ENCODE data around the gene CTXN1.
A peak's percentile ranks its signal among the peaks of the same experiment; 100 is the strongest.

Gene CTXN1

GRCh38 chr19:7910321-7911161 lies 15.4 kb downstream of the CTXN1 start:
- Mint-ChIP-seq H3K4me3 (no peak overlapping the region), H3K4me1 (ENCODE audit: low read depth) (peaks cover 32% of the 10 kb centered on the region), H3K27ac (no peak overlapping the region), H3K36me3 (ENCODE audit: low read depth) (peaks cover 89% of the 10 kb centered on the region), H3K27me3 (peaks cover 26% of the 10 kb centered on the region), H3K9me3 (no peaks in the 10 kb centered on the region)
- intact Hi-C loops (cut with micrococcal nuclease), result no loop called here

GRCh38 chr19:7909471-7910067 lies 16.4 kb downstream of the CTXN1 start:
- no peaks in the 10 kb centered on the region for H3K9me3 Mint-ChIP-seq
- H3K4me1 Mint-ChIP-seq (ENCODE audit: low read depth), result peaks cover 36% of the 10 kb centered on the region
- no peak overlapping the region for H3K4me3 Mint-ChIP-seq
- H3K36me3 Mint-ChIP-seq (ENCODE audit: low read depth), result peaks cover 99% of the 10 kb centered on the region
- H3K27ac Mint-ChIP-seq, result no peak overlapping the region
- intact Hi-C loops (cut with micrococcal nuclease), result no loop called here
- H3K27me3 Mint-ChIP-seq, result peaks cover 17% of the 10 kb centered on the region

DNA sequence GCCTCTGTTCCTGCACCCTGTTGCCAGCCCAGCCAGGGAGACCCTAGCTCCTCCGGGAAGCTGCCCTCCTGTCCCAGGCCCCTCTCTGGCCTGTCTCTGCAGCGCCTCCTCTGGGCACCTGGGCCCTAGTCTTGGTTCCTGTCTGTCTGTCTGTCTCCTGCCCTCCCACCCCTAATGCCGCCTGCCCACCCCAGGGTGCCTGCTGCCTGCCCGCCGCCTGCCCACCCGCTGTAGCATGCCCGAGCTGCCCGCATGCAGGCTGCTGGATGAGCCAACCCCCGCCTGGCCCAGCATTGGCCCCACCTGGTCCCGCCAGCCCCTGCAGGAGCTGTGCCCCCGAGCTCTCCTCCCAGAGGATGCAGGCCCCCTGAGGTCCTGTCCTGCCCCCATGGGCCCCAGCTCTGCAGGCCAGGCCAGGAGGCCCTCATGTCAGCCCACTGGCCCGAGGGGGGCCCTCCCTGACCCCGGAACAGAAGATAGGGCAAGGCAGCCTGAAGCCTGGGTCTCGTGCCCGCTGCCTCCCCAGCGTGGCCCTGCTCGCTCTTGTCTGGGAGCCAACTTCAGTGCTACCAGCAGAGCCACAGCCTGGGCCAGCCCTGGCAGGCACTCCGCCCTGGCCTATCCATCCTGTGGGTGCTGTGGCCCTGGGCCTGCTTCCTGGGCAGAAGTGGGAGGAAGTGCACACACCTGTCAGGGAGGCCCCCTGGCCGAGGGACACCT lies 17.0 kb downstream of the CTXN1 start:
- Mint-ChIP-seq H3K4me3 (no peak overlapping the region), H3K9me3 (no peaks in the 10 kb centered on the region), H3K4me1 (ENCODE audit: low read depth) (peaks cover 39% of the 10 kb centered on the region), H3K27ac (no peak overlapping the region), H3K36me3 (ENCODE audit: low read depth) (peaks cover 97% of the 10 kb centered on the region), H3K27me3 (peaks cover 11% of the 10 kb centered on the region)
- intact Hi-C loops (cut with micrococcal nuclease), result no loop called here

GRCh38 chr19:7908078-7908699 lies 17.7 kb downstream of the CTXN1 start:
- H3K27me3 Mint-ChIP-seq, result peaks cover 5% of the 10 kb centered on the region
- no peak overlapping the region for H3K27ac Mint-ChIP-seq
- intact Hi-C loops (cut with micrococcal nuclease), result no loop called here
- H3K36me3 Mint-ChIP-seq (ENCODE audit: low read depth), result peaks cover 90% of the 10 kb centered on the region
- no peaks in the 10 kb centered on the region for H3K9me3 Mint-ChIP-seq
- peaks cover 41% of the 10 kb centered on the region for H3K4me1 Mint-ChIP-seq (ENCODE audit: low read depth)
- no peak overlapping the region for H3K4me3 Mint-ChIP-seq

DNA sequence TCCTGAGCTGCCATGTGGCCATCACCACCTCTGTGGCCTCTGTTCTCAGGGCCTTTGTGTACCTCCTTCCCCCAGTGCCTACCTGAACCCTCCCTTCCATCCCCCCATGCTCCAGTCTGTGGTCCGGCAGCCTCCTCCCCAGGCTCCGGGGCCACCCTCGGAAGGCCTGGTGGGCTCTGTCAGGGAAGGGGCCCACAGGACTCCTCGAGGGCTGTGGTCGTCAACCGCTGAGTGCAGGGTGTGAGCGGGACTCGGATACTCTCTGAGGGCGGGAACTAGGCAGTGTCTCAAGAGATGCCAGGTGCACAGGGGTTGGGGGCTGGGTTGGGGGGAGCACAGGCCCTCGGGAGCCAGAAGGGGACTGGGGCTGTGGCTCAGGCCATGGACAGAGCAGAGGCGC lies 18.4 kb downstream of the CTXN1 start:
- H3K9me3 Mint-ChIP-seq, result no peaks in the 10 kb centered on the region
- intact Hi-C loops (cut with micrococcal nuclease), result no loop called here
- H3K4me3 Mint-ChIP-seq, result no peak overlapping the region
- no peak overlapping the region for H3K27ac Mint-ChIP-seq
- H3K36me3 Mint-ChIP-seq (ENCODE audit: low read depth), result peaks cover 83% of the 10 kb centered on the region
- H3K27me3 Mint-ChIP-seq, result peaks cover 2% of the 10 kb centered on the region
- H3K4me1 Mint-ChIP-seq (ENCODE audit: low read depth), result peaks cover 43% of the 10 kb centered on the region

DNA sequence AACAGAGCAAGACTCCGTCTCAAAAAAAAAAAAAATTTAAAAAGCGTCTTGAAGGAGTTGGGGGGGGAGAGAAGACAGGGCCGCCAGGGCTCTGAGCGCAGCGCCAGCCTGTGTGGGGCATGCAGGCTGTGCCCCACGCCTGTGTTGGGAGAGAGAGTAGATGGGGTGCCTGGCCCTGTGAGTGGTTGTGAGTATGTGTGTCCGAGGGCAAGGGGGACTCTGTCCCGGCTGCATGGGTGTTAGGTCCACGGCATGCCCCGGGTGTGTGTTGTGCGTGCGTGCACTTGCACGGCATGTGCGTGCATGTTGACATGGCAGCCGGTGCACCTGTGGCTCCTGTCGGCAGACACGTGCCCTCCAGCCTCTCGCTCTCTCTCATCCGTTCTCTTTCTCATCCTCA lies 18.8 kb downstream of the CTXN1 start:
- Mint-ChIP-seq H3K27me3 (peaks cover 3% of the 10 kb centered on the region), H3K4me1 (ENCODE audit: low read depth) (peaks cover 45% of the 10 kb centered on the region), H3K4me3 (no peak overlapping the region), H3K9me3 (no peaks in the 10 kb centered on the region), H3K27ac (no peak overlapping the region), H3K36me3 (ENCODE audit: low read depth) (peaks cover 79% of the 10 kb centered on the region)
- intact Hi-C loops (cut with micrococcal nuclease), result no loop called here

- Mint-ChIP-seq H3K27me3 (peaks cover 3% of the 10 kb centered on the region), H3K27ac (peak overlapping the region; percentile 86), H3K4me3 (peak overlapping the region; percentile 33), H3K4me1 (ENCODE audit: low read depth) (peaks cover 45% of the 10 kb centered on the region), H3K36me3 (ENCODE audit: low read depth) (peaks cover 67% of the 10 kb centered on the region), H3K9me3 (no peaks in the 10 kb centered on the region)
- intact Hi-C loops (cut with micrococcal nuclease), result no loop called here
Observed at GRCh38 chr19:7905859-7906258, 20.1 kb downstream of the CTXN1 start.

DNA sequence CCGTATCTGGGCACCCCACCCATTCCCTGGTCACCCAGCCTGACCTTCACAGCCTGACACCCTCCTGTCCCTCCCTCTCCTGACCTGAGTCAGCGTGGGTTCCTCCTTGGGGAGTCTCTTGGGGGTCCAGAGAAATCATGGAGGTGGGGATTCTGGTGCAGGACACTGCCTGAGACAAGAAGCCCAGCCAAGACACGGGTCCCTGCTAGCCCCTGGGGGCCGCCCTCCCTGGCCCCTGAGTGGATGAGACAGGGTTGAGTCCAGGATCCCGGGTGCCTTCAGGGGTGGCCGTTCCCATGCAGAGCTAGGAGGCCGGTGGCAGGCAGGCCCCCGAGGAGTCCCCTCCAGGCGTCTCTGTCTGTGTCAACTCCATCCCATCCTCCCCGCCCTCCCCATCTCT lies 20.7 kb downstream of the CTXN1 start:
- Mint-ChIP-seq H3K27ac (peak overlapping the region; percentile 86), H3K36me3 (ENCODE audit: low read depth) (peaks cover 61% of the 10 kb centered on the region), H3K9me3 (no peaks in the 10 kb centered on the region), H3K27me3 (peaks cover 7% of the 10 kb centered on the region), H3K4me3 (peak overlapping the region; percentile 86), H3K4me1 (ENCODE audit: low read depth) (peaks cover 45% of the 10 kb centered on the region)
- intact Hi-C loops (cut with micrococcal nuclease), result no loop called here

- intact Hi-C loops (cut with micrococcal nuclease), result no loop called here
- H3K4me1 Mint-ChIP-seq (ENCODE audit: low read depth), result peaks cover 45% of the 10 kb centered on the region
- peaks cover 51% of the 10 kb centered on the region for H3K36me3 Mint-ChIP-seq (ENCODE audit: low read depth)
- peak overlapping the region; percentile 86 for H3K27ac Mint-ChIP-seq
- peaks cover 15% of the 10 kb centered on the region for H3K27me3 Mint-ChIP-seq
- H3K9me3 Mint-ChIP-seq, result no peaks in the 10 kb centered on the region
- peak overlapping the region; percentile 86 for H3K4me3 Mint-ChIP-seq
Observed at GRCh38 chr19:7904074-7905020, 21.6 kb downstream of the CTXN1 start.

DNA sequence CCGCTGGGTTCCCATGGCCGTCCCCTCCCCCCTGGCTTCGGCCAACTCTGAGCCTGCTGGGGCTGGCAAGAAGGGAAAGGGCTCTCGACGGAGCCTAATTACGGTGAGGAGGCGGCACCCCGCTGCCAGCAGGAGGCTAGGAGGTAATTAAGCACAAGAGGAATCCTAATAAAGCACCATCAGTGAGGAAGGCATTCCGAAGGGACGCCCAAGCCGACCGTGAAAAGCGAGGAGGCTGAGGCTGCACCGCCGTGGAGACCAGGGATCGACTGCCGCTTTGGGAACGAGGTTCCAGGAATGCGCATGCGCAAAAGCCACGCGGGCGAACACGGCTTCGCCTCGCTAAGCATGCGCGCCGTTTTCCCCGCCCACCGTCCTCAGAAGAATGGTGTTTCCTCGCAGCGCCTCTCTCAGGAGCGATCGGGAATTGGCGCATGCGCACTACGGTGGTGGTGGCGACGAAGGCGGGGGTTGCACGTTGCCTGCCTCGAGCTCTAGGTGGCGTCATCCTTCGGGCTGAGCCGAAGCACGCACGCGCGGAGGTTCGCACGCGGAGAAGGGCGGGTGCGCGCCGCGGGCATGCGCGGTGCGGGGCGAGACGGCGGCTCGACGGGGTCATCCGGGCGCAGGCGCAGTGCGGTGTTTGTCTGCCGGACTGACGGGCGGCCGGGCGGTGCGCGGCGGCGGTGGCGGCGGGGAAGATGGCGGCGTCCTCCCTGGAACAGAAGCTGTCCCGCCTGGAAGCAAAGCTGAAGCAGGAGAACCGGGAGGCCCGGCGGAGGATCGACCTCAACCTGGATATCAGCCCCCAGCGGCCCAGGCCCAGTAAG lies 22.5 kb downstream of the CTXN1 start, which contains the start of gene MAP2K7:
Gene MAP2K7, plus strand, starts transcription at position 634 of the 830 bp plus-strand sequence. Its CDS starts 68 bp downstream, at position 702.
- H3K4me1 Mint-ChIP-seq (ENCODE audit: low read depth), result peaks cover 45% of the 10 kb centered on the region
- H3K27ac Mint-ChIP-seq, result peak within 1 kb of the TSS; percentile 86
- intact Hi-C loops (cut with micrococcal nuclease), result loop anchor here (1.0 to 2.0 kb wide), 2 partner anchors 17 to 40 kb away; partner anchors contain the start of genes SNAPC2 and TIMM44
- no peaks in the 10 kb centered on the region for H3K9me3 Mint-ChIP-seq
- H3K4me3 Mint-ChIP-seq, result peak within 1 kb of the TSS; percentile 90
- H3K36me3 Mint-ChIP-seq (ENCODE audit: low read depth), result peaks cover 43% of the 10 kb centered on the region
- peaks cover 15% of the 10 kb centered on the region for H3K27me3 Mint-ChIP-seq

DNA sequence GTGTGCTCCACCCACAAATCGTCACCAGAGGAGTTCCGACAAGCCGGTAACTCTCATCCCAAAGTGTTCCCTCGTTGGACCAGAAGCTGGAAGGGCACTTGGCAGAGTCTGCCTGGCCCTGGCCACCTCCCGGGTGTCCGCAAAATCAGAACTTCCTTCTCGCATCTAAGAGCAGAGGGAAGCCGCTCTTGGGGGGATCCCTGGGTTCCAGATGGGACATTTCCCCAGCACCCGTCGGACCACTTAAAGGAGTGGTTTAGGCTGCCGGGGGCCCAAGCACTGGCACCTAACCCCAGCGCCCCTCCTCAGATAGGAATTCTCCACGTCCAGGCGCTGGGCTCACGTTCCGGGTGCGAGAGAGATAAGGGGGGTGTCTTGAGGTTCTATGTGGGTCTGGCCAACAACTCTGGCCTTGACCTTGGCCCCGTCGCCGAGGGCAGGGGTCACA lies 23.1 kb downstream of the CTXN1 start:
- H3K36me3 Mint-ChIP-seq (ENCODE audit: low read depth), result peaks cover 36% of the 10 kb centered on the region
- H3K4me1 Mint-ChIP-seq (ENCODE audit: low read depth), result peaks cover 44% of the 10 kb centered on the region
- H3K4me3 Mint-ChIP-seq, result peak overlapping the region; percentile 90
- intact Hi-C loops (cut with micrococcal nuclease), result loop anchor here (1.0 to 2.0 kb wide), 2 partner anchors 18 to 40 kb away; partner anchors contain the start of genes SNAPC2 and TIMM44
- no peaks in the 10 kb centered on the region for H3K9me3 Mint-ChIP-seq
- peaks cover 18% of the 10 kb centered on the region for H3K27me3 Mint-ChIP-seq
- H3K27ac Mint-ChIP-seq, result peak overlapping the region; percentile 86

DNA sequence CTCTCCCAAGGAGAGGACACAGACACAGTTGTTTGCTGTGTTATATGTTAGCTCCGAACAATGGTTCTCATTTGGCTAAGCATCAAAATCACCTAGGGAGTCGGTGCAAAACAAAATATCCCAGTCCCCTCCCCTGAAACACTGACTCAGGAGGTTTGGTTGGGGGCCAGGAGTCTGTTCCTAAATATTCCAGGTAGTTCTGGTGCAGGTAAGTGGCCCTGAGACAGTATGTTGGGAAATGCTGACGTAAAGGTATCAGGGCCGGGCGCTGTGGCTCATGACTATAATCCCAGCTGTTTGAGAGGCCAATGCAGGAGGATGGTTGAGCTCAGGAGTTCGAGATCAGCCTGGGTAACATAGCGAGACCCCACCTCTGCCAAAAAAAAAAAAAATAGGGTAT lies 24.6 kb downstream of the CTXN1 start:
- Mint-ChIP-seq H3K27ac (no peak overlapping the region), H3K36me3 (ENCODE audit: low read depth) (peaks cover 21% of the 10 kb centered on the region), H3K4me1 (ENCODE audit: low read depth) (peaks cover 32% of the 10 kb centered on the region), H3K9me3 (no peaks in the 10 kb centered on the region), H3K4me3 (no peak overlapping the region), H3K27me3 (peaks cover 23% of the 10 kb centered on the region)
- intact Hi-C loops (cut with micrococcal nuclease), result no loop called here
